Globus pallidus (tissue), 1 donor: ENCODE results near the gene LRMDA.

Experiments used
- DNase-seq: peaks from one replicate; pipeline ENCODE4 v3.0.0-alpha.2; 2015; ENCODE audit warnings: low spot score

LRMDA gene

GRCh38 chr10:76398043-76398710, 966.8 kb downstream of the LRMDA start:
- no peak for DNase-seq

GRCh38 chr10:76399226-76399625, 967.8 kb downstream of the LRMDA start:
- DNase-seq: no peak

GRCh38 chr10:76401006-76401405, 969.6 kb downstream of the LRMDA start:
- DNase-seq: no peak

DNA sequence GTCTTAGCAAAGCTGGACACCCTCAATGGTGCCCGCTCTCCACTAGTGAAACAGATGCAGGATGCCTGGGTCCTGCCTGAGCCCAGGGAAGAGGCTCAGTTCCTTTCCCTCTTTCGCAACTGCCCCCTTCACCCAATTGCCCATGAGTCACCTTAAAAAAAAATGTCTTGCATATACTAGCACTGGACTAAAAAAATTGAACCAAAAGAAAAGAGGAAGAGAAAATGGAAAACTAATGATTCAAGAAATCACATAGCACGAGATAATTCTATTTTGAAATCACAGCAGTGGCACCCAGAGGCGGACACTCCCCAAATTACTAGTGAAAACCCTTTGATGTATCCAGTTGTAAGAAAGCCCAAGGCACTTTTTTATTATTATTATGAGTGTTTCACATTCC, 972.5 kb downstream of the LRMDA start:
- DNase-seq: no peak

- DNase-seq: no peak
These were observed 973.1 kb downstream of the LRMDA start for GRCh38 chr10:76404531-76404930.

GRCh38 chr10:76405922-76406321, 974.5 kb downstream of the LRMDA start:
- no peak for DNase-seq

DNA sequence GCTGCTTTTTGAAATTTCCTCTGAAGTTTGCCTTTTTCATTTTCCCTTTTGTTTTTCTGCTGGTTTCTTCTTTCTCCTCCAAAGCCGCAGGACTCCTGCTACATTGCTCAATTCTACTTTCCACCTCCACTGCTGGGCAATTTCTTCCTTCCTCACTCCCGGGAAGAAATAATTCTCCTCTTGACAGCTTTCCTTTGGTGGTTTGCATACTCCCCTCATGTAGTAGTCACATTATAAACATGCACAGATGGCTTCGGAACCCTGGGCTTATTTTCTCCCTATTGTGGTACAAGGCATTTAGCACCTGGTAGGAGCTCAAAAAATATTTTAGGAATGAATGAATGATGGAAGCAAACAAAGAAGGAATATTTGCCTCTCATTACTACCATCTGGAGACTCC, 977.2 kb downstream of the LRMDA start:
- no peak for DNase-seq

DNA sequence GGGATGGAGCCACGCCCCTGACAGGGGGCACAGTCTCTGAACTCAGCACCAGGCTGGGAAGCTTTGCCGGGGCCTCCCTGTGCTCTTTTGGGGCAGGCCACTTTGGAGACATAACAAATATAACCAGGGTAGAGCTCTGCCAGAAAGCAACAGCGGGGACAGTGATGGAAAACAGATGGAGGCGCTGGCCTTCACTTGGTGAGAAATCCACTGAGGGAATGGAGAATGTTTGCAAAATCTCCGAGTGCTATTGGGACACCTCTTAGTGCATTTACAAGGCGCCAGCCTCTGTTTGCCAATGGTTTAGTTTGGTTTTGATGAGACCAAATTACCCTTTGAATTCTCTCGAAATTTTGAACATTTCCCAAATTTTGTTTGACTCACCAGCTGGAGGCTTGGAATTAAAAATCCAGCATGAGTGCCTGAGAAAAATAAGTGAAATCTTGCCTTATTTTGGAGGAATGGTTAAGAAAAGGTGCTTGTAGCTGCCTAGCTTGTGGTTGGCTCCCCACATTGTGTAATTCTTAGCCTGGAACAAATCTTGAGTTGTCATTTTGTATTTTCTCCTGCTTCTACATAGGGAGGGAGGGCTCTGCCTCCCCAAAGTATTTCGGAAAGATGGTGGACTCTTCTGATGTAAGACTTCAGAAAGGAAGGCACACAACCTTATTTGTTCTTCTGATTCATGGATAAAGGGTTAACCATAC, 980.5 kb downstream of the LRMDA start:
- no peak for DNase-seq

DNA sequence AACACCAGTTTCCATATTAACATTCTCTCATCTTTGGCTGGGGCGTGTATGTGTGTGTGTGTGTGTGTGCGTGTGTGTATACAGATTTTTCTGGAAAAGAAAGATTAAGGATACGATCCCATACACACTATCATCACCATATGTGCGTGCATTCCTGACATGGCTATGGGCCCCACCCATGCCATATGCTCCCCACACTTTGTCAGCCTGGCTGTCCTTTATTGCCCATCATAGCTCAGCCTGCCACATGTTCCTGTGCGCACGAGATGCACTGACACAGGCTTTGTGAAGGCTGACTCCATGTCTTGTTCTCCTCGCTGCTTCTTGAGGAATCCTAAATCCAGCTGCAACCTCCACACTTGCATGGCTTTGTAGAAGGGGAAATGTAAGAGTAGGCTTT, 984.1 kb downstream of the LRMDA start:
- DNase-seq: no peak

GRCh38 chr10:76416642-76417041, 985.2 kb downstream of the LRMDA start:
- no peak for DNase-seq

DNA sequence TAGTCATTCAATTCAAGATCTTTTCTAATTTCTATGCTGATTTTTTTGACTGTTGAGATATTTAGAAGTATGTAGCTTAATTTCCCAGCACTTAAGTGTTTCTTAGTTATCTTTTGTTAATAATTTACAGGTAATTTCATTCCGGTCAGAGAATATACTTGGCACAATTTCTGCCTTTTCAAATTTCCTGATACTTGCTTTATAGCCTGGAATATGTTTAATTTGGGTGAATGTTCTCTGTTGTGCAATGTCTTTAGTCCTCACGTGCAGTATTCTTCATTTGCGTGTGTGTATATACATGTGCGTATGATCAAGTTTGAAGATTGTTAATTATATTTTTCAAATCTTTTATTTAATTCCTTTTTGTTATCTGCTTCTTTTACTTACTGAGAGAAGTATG, 989.3 kb downstream of the LRMDA start:
- no peak for DNase-seq

GRCh38 chr10:76422769-76423168, 991.3 kb downstream of the LRMDA start:
- DNase-seq: no peak

DNA sequence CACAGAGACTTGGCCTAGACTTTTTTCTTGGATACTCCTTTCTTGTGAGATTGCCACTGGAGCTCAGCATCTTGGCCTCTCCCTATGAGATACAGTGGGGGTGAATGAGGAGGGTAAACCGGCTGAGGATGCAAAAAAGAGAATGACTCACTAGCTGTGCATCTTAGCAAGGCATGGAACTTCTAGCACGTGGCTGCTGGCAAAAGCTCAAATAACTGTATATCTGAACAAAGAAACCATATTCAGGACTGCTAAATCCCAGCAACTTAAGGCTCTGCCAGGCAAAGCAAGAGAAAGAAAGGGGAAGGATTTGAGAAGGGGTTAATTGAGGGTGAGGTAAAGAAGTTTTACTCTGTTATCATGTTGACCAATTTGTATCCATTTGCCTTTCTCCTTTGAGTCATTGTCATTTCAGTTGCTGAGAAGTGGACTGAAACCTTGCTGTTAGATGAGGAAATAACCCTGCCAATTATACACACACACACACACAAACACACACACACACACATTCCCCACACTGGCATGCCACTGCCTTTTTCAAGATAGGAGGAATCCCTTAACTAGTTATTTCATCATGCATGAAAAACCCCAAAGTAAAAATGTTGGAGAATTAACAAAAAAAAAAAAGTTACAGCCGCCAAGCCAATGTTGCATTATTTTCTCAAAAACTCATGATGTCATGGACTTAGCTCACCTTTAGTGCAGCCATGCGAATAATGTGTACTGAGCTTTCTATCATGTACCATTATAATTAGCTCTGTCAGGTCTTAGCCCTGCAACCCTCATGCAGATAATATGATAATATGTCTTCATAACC, 997.3 kb downstream of the LRMDA start:
- DNase-seq: no peak

DNA sequence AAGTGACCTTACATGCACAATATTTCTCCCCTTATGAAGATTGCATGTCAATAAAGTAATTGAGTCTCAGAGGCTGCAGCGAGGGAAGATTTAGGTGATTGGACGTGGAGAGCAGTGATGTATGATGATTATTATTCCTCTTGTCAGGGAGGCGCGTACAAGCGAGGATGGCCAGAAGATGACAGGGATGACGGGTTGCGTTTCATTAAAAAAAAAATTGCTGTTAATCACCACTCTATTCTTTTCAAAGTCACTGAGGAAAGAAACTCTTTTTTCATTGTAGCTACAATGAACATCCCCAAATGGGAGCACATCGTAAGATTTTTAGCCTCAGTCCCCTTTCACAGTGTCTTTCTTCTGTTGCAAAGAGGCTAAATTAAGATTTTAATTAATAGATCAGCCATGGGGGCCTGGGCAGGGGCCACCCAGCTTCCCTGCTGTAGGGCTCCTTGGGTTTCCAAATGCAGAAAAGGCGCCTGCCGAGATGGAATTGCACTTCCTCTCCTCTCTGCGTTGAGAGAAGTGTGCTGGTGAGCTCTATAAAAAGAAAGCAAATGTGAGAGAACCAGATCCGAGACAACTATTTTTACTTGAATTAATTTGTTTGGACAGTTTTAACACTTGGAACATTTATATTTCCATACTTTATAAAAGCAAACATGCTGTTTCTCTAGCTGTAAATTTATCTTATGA, 998.1 kb downstream of the LRMDA start:
- no peak for DNase-seq

DNA sequence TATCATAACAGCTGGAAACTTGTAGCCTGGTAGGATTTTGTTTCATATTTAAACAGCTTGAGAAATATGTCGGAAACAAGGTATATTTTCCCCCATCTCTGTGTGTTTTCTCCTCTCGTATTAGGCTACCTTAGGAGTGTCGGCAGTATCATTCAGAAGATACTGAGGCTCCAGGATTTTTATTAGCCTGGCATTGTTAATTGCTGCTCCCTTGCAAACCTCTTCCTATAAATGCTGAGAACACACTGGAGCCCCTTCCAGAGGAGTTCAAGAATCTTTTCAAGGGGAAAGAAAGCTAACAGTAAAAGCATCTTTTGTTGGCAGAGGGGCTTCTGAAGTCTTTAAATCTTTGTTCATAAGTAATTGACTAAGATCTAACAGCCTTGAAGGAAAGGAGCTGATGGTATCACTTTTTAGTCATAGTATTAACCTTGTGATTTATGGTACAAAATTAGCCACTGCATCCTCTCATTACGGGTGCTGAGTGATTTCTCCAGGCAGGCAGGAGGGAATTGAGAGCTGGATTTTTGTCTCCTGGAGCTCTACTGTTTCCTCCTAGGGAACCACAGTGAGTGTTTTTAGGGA, 998.7 kb downstream of the LRMDA start:
- no peak for DNase-seq

GRCh38 chr10:76432016-76433012, 1000.9 kb downstream of the LRMDA start:
- DNase-seq: no peak

DNA sequence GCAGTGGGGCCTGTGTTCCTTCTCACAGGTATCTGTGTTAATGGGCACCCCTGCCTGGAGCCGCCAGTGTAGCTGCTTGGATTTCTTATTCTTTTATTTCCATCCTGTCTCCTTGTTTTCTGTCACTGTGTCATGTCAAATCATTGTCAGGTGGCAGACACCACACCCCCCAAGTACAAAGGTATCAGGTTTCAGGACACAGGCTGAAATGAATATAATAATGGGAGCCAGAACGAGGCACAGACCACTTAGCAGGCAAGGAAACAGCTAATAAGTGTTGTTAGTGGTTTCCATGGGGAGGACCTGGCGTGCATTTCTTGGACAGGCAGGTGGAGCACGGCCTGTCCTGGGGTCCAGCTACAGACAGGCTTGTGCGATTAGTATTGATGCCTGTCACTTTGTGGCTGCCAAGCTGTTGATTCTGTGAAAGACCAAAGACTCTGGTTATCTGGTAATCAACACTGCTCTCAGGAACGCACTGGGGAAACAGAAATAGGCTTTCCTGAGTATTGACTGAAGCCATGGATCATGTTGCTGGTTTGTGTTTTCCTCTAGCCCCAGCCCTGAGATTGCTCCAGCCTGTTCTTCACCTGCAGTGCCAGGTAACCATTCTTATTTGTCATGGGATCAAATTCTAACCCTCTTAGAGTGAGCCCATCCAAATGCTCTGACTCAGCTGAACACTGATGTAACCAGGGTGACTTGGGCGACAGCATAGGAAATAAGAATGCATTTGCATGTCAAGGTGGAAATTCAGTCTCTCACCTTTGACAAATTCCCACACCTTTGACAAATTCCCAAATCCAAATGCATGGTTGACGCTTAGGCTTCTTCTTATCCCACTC, 1002.0 kb downstream of the LRMDA start:
- no peak for DNase-seq

GRCh38 chr10:76435157-76435556, 1003.7 kb downstream of the LRMDA start:
- no peak for DNase-seq

GRCh38 chr10:76436401-76436811, 1005.0 kb downstream of the LRMDA start:
- DNase-seq: no peak

- no peak for DNase-seq
These were observed 1005.6 kb downstream of the LRMDA start for GRCh38 chr10:76436981-76437380.
